Cardiac fibroblast (primary cell): ENCODE results near the gene PCDH9.

Experiments used
- DNase-seq, 2 donors: peaks; one replicate each; pipeline versions ENCODE4 v3.0.0 to v3.0.0-alpha.2; 2010; ENCODE audit warnings: low read depth in 2 of 2
- H3K4me3 ChIP-seq, 2 donors: replicated peaks in 1 of 2; 1 replicate in 1 of 2; 2 replicates in 1 of 2; pipeline ENCODE4 v1.5.1; 2011; ENCODE audit warnings: low read depth in 2 of 2, low read length in 2 of 2, mild to moderate bottlenecking in 2 of 2, moderate library complexity in 1 of 2
- TF ChIP-seq, protein P1 (sequence below): IDR thresholded peaks from one replicate; pipeline ENCODE4 v1.5.1; 2011; ENCODE audit warnings: low read depth, mild to moderate bottlenecking, low read length, inconsistent platforms

PCDH9 gene

GRCh38 chr13:67146523-67147130, 83.5 kb downstream of the PCDH9 start:
- TF ChIP-seq, protein P1, sequence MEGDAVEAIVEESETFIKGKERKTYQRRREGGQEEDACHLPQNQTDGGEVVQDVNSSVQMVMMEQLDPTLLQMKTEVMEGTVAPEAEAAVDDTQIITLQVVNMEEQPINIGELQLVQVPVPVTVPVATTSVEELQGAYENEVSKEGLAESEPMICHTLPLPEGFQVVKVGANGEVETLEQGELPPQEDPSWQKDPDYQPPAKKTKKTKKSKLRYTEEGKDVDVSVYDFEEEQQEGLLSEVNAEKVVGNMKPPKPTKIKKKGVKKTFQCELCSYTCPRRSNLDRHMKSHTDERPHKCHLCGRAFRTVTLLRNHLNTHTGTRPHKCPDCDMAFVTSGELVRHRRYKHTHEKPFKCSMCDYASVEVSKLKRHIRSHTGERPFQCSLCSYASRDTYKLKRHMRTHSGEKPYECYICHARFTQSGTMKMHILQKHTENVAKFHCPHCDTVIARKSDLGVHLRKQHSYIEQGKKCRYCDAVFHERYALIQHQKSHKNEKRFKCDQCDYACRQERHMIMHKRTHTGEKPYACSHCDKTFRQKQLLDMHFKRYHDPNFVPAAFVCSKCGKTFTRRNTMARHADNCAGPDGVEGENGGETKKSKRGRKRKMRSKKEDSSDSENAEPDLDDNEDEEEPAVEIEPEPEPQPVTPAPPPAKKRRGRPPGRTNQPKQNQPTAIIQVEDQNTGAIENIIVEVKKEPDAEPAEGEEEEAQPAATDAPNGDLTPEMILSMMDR: no peak
- H3K4me3 ChIP-seq: peak overlapping the region in 1 of 2 donors; percentile 30
- DNase-seq: peak in 1 of 2 donors; percentile 4

DNA sequence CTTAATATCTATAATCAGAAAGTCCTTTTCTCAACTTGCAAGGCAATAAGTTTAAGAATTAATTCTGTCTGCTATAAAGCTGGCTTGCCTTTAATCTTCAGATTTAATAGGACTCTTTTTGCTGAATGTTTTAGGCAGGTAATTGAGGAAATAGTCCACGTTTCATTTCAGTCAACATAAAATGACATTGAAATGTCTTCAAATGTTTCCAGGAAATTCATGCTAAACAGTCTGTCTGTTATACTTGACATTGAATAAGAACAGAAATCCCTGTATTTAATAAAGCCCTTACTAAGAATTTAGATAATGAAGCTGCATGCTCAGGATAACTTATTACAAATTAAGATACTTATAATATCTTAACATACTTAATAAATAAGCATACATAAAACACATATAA, 84.2 kb downstream of the PCDH9 start:
- no peak overlapping the region for H3K4me3 ChIP-seq
- TF ChIP-seq, protein P1: no peak
- DNase-seq: no peak

GRCh38 chr13:67143544-67144115, 86.5 kb downstream of the PCDH9 start:
- H3K4me3 ChIP-seq: no peak overlapping the region
- DNase-seq: peak in 1 of 2 donors; percentile 44
- TF ChIP-seq, protein P1: no peak

DNA sequence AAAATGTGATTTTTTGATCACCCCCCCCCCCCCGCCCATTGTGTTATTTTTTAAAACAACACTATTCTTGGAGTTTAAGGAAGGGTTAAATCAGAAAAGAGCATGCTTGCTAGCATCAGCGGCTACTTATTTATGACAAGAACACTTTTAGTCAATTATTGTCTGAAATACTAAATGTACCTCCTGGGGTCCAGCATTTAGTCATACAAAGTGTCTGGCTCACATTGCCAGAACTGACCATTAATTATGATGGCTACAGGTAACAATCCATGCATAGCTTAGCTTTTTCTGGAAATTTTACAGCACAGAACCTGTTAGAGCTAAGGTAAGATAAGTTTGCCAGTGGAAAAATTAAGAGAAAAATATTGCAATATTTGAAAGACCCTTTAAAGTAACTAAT, 90.1 kb downstream of the PCDH9 start:
- no peak for DNase-seq
- H3K4me3 ChIP-seq: no peak overlapping the region
- TF ChIP-seq, protein P1: no peak

DNA sequence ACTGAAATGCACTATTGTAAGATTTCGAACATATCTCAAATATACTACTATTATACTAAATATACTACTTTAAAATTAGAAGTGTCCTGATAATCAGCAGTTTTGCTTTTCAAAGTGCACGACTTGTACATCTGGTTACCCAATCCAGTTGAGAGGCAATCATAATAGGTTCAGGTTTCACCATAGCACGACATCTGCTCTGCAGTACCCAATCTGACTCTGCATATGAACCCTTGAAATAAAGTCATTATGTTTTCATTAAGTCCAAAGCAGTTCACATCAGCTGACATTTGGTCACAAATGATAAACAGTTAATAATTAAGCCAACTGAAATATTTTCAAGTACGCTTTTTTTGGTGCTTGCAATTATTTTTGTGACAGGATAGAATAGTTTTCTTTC, 90.6 kb downstream of the PCDH9 start:
- TF ChIP-seq, protein P1: no peak
- no peak overlapping the region for H3K4me3 ChIP-seq
- no peak for DNase-seq

GRCh38 chr13:67138970-67139369, 91.2 kb downstream of the PCDH9 start:
- H3K4me3 ChIP-seq: no peak overlapping the region
- no peak for DNase-seq
- TF ChIP-seq, protein P1: no peak
